Fibroblast of skin of left quadriceps (primary cell): Measurements from ENCODE around the gene ZFAND3.
"Not testable (repeated sequence)": the region's sequence is repeated elsewhere in the genome, so short reads cannot be mapped to it uniquely, and the experiment has no call there.

ENCODE experiments used
- DNase-seq, 2 experiments: peaks; one replicate each; pipeline ENCODE4 v3.0.0-alpha.2; 2013; ENCODE audit warnings: low read depth in 2 of 2

Gene ZFAND3

DNA sequence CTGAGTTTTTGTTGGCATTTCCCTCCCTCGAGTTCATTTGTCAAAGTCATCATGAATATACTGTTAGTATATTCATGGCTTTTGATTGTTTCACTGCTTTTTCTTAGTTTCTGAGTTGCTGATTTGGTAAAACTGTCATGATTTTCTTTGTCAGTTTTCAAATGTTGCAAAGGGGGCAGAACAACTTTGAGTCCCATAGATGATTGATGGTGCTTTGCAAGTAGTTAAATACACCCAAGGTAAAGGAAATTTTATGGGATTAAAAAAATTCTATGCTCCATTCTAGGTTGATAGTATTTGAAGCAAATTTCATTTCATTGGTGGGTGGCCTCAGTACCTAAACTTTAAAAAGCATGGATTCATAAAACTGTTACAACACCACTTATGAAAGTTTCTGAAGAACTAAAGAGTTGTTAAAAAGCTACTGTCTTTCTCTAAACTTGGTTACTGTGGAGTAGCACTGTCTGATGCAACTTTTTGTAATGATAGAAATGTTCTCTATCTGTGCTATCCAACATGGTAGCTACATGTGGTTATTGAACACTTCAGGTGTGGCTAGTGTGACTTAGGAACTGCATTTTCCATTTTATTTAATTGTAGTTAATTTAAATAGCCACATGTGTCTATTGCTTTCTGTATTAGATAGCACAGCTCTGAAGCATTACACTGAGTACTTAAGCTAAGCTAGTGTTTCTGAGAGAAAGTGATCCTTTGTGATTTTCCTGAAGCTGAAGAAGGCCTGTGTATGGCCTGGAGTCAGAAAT lies 153.6 kb downstream of the ZFAND3 start:
- peak in 1 of 2 experiments; percentile 16 for DNase-seq

DNA sequence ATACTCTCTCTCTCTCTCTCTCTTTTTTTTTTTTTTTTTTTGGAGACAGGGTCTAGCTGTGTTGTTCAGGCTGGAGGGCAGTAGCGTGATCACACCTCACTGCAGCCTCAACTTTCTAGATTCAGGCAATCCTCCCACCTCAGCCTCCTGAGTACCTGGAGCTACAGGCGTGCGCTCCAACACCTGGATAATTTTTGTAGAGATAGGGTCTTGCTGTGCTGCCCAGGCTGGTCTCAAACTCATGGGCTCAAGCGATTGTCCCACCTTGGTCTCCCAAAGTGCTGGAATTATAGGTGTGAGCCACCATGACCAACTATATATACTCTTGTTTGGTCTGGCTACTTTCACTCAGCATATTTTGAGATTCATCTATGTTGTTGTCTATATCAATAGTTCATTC lies 154.9 kb downstream of the ZFAND3 start:
- no peak for DNase-seq

DNA sequence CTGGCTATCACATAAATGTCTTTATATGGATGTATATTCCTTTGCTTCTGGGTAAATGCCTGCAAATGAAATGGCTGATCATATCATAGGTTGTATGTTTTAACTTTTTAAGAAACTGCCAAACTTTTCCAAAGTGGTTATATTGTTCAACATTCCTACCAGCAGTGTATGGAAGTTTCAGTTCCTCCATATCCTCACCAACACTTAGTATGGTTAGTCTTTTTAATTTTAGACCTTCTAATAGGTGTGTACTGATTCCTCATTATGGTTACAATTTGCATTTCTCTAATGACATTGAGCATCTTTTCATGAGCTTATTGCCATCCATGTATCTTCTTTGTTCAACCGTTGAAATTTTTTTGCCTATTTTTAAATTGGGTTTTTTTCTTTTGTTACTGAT lies 155.4 kb downstream of the ZFAND3 start:
- no peak for DNase-seq

DNA sequence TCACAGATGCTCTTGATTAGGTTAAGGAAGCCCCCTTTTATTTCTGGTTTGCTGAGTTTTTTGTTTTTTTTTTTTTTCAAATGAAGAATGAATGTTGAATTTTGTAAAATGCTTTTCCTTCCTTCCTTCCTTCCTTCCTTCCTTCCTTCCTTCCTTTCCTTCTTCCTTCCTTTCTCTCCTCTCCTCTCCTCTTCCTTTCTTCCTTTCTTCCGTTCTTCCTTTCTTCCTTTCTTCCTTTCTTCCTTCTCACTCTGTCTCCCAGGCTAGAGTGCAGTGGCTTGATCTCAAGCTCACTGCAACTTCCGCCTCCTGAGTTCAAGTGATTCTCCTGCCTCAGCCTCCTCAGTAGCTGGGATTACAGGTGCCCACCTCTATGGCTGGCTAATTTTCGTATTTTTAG lies 158.2 kb downstream of the ZFAND3 start:
- no peak for DNase-seq

DNA sequence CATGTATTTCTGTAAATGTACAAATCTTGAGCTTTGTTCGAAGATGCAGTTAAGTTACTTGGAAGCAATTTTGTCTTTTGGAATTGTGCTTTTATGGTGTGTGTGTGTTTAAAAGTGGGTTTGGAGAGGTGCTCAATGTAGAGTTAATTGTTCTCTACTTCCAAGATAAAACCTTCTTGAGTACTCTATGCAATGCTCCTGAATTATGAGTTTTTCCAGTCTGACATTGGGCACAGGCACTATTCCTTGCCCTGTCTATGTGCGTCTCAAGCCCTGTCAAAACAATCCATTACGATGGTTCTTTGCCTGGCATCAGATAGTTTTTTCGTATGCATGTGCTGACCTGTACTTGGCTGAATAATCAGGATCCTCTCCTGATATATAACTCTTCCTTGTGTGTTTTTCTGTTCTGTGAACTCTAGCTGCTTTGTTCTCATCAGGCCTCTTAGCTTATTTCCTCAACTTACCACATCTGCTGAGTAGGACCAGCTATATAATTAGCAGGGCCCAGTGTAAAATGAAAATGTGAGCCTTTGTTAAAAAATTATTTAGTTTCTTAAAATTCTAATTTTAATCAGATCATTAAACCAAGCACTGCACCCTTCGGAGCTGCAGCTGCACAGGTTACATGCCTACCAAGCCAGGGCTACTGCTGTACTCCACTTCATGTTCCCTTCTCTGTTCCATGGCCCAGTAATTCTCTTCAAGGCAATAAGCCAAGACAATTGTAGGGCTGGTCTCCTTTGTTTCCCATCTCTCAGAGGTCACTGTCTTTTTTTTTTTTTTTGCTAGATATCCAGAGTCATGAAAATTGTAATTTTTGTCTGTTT lies 160.1 kb downstream of the ZFAND3 start:
- no peak for DNase-seq

DNA sequence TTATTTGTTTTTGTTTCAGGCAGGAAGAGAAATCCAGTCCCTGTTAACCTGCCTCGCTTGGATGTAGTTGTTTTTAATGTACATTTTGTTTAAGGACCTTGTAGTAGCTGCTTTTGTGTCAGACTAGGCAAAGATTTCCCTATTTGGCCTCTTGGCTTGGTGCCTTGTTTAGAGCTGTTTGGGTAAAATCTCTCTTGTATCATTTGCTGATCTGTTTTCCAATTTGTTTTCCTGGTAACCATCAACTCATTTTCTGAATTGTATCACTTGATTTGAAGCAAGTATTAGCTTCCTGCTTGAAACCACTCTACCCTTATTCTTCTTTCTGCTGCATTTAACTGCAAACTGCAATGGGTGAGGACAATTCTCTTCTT lies 160.7 kb downstream of the ZFAND3 start:
- no peak for DNase-seq

DNA sequence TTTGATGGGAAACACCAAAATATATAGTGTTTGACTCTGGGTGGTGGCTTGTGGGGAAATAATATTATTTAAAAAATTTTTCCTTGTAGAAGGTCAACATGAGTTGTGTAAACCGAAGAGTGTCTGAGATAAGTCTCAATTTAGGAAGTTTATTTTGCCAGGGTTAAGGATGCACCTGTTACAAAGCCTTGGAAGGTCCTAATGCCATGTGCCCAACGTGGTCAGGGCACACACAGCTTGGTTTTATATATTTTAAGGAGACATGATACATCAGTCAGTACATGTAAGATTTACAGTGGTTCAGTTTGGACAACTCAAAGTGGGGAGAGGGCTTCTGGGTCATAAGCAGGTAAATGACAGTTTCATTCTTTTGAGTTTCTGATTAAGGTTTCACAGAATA lies 162.1 kb downstream of the ZFAND3 start:
- DNase-seq = no peak

DNA sequence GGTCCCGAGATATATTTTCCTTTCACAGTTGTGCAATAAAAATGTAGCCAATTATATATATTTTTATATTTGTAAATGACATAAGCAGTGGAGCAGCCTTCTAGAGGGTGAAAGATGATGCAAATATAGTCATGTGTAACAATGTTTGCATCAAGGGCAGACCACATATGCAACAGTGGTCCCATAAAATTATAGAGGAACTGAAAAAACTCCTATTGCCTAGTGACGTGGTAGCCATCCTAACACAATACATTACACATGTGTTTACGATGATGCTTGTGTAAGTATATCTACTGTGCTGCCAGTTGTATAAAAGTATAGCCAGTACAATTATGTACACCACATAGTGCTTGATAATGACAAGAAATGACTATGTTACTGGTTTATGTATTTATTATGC lies 162.8 kb downstream of the ZFAND3 start:
- DNase-seq = no peak

DNA sequence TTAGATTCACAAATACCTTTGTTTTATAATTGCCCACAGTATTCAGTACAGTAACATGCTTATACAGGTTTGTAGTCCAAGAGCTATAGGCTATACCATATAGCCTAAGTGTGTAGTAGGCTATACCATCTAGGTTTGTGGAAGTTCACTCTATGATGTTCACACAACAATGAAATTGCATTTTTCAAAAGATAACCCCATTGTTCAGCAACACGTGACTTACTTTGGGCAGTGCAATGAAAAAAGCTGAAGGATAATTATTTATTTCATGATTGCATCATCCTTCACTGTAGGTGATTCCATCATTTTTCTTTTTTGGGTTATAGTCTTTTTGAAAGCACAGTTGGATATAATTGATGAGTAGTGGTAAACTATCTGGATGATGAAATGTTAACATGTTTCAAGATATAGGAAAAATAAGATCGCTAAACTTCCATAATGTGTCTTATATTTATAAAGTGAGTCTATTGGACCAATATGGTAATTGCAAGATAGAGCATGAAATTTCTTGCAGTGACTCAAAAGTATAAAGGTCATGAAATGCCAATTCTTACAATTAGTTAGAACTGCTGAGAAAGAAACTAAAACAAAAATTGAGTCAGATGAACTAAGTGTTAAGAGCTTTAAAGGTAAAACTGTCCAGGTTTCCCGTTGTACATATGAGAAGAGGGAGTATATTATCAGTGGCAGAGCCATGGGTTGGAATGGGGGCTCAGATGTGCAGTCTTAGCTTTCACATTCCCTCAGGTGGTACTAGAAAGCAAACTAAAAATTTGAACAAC lies 164.4 kb downstream of the ZFAND3 start:
- DNase-seq = no peak

DNA sequence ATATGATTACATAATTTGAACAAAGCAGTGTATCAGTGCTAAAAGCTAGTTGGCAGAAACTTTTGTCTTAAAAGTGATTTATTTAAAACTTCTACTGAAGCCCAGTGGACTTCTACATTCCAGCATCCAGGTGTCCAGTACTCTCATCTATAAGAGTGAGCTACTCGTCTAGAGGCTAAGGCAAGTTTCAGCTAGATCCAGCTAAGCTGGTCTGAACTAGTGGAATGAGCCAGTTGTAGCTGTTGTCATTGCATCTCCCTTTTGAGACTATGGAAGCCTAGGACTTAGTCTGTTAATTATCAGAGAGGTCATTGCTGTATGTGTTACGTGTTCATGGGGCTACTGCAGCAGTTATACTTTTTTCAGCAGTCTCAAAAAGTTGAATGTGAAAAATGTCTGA lies 165.1 kb downstream of the ZFAND3 start:
- no peak for DNase-seq

DNA sequence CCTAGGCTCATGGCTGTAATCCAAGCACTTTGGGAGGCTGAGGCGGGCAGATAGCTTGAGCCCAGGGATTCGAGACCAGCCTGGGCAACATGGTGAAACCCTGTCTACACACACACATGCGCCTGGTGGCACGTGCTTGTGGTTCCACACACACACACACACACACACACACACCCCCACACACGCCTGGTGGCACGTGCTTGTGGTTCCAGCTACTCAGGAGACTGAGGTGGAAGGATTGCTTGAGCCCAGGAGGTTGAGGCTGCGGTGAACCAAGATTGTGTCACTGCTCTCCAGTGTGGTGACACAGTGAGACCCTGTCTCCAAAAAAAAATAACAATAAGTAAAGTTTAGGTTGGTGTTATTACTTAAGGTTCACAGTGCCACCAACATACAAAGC lies 165.8 kb downstream of the ZFAND3 start:
- DNase-seq = no peak

DNA sequence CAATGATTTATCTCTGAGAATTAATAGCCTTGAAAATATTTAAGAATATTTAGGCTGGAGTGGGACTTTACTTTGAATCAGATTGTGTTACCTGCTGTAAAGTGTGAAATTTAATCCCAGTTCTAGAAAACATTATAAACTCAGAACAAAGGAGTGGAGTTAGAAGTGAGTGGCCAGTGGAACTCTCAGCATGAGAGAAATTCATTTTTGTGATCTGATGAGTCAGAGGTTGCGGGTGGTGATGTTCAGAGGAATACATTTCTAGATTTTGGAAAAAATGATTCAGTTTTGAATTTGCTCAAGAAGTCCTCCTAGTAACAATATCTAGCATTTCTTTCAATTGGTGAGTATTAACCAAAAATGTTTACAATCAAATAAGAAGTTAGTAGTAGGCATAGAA lies 167.5 kb downstream of the ZFAND3 start:
- no peak for DNase-seq

DNA sequence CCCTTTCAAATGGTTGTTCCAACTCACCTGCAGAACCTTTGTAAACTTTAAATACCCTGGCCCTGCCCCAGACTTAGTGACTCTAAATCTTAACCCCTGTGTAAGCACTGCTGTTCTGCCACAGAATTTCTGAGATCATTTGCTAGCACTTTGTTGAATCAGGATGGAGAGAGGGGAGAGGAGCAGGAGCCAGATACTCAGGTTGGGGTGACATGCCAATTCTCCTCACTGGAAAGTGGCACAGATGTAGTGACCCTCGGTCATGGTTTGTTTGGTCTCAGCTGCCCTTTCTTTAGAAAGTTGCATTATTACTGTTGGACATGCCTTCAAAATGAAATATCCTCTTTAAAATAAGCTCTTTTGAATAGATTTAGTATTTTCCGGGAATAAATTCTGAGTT lies 168.0 kb downstream of the ZFAND3 start:
- no peak for DNase-seq

DNA sequence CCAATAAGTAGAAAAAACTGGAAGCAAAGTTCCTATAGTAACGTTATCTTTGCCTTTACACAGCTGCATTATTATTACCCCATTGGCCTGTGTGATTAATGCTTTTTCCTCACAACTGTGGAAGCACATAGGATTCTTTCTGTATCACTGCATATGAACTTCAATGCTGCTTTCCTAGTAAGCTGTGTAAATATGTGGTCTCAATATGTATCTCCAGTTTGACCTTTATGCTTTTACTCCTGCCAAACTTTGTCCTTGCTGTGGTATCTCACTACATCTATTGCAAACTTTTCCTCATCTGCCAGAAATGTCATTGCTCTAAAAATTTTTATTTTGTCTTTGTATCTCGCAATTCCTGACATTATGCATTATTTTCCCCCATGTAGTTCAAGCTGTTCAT lies 168.6 kb downstream of the ZFAND3 start:
- DNase-seq = no peak

DNA sequence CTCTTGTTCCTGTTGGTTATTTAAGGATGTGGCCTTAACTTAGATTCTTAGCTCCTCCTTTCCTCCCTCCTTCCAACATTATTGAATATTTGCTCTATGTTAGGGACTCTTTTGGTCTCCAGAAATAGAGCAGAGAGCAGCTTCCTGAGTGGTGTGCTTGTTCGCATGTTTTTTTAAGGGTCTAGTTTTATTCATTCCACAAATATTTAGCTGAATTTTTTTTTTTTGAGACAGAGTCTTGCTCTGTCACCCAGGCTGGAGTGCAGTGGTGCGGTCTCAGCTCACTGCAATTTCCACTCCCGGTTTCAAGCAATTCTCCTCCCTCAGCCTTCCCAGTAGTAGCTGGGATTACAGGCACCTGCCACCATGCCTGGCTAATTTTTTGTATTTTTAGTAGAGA lies 169.2 kb downstream of the ZFAND3 start:
- no peak for DNase-seq

DNA sequence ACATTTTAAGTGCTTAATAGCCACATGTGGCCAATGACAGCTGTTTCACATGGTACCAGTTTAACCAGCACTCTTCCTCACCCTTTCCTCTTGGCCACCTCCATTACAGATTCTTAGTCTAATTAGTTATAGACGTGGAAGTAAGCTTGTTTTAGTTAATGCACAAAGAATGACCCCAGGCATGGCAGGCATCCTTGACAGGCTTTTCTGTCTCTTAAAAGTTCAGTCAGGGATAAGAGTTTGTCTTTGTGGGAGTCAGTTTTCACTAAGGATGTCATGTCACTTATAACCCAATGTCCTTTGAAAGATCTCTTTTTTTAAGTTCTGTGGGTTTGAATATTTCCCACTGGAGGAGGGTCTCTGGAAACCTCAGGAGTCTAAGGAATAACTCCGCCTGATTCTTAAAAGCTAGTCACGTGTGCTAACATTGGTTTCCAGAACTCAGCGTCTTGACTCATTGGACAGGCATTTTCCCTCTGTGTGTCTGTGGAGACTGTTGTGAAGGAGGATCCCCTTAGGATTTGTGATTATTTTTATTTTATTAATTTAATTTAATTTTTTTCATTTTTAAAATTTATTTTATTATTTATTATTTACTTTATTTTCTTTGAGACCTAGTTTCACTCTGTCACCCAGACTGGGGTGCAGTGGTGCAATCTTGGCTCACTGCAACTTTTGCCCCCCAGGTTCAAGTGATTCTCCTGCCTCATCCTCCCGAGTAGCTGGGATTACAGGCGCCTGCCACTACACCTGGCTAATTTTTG lies 171.4 kb downstream of the ZFAND3 start:
- peak; percentile 70 to 74 for DNase-seq

DNA sequence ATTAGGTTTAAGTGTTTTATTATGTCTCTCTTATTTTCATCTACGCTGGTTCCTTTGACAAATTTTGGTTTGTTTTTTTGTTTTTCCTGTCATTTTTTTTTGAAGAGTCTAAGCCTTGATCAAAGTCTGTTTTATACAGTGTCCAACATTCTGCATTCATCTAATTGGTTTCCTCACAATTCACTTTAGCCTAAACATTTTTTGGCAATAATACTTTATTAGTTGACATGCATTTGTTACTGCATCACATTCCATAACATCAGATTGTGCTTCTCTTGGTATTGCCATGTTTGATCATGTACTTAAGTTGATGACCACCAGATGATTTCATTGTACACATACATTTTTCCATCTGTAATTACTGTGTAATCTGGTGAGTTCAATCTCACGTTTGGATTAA lies 173.2 kb downstream of the ZFAND3 start:
- no peak for DNase-seq

DNA sequence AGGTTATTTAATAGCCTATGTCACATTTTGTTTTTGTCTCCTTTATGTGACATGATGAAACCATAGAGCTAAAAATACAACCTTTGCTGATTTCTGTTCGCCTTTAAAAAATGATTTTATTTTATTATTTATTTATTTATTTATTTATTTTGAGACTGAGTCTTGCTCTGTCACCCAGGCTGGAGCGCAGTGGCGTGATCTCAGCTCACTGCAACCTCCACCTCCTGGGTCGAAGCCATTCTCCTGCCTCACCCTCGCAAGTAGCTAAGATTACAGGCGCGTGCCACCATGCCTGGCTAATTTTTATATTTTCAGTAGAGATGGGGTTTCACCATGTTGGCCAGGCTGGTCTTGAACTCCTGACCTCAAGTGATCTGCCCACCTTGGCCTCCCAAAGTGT lies 173.7 kb downstream of the ZFAND3 start:
- DNase-seq = not testable (repeated sequence)

DNA sequence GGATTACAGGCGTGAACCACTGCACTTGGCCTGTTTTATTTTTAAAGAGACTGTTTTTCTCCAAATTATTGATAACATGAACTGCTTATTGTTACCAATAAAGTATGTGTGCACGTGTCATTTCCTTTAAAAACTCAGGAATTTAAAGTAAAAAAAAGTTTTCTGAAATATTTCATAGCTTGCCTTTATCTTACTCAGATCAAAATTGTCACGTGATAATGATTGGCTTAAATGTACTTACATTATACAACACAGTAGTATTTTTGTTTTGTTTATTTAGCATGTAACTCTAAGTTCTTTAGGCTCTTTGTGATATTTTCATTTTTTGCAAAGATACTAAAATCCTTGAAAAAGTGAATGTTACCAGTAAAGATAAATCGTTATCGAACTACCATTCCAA lies 174.1 kb downstream of the ZFAND3 start:
- no peak for DNase-seq

DNA sequence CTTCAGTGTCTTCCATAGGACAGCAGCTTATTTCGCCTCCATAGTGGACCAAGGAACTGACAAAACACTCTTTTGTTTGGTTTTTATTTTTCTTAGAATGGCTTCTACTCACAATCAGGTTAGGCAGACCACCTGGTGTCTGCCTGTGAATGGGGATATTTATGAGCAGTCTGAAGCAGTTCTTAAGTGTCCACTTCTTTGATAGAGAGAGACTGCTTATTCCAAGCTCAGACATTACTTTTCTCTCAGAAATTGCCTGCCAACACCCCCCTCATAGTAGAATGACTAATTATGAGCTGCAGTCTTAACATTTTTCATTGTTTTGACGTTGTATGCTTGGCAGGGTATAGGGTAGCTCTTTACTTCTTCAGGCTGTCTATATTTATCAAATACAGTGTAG lies 174.7 kb downstream of the ZFAND3 start:
- no peak for DNase-seq

DNA sequence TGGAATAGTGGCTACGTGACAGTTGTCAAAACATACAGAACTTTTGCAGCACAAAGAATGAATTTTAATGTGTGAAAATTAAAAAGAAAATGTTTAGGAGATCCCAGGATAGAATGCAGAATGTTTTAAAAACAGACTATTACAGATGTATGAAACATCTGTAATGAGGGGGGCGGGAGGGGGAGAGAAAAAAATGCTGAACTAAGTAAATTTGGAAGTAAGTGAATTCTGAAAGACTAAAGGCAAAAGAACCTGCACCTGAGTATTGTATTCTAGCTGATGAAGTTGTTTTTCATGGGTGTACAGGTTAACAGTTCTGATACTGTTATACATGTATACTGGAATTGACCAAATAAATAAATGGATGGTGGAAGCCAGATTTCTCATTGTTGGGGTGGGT lies 178.8 kb downstream of the ZFAND3 start:
- DNase-seq = no peak

DNA sequence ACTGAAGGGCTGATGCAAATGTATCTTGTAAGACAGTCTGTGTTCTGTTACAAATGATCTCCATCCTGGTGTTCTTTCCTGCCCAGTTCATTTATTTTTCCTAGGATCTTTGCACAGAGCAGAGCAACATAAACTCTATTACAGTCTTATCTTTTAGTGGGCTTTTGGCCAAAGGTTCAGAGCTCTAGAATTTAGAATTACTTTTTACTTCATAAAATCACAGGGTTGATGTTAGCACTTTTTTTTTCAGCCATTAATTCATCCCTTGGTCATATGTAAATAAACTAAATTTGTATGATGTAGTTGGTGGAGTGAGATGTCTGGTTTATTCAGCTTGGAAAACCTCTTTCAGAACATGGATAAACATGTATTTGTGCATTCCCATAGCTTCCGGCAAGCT lies 181.9 kb downstream of the ZFAND3 start:
- DNase-seq = no peak
